GM18858 (cell line): ENCODE measurements around the gene HIBADH.

Experiments used
- ATAC-seq: cut with Tn5 transposase; IDR thresholded peaks from one replicate; pipeline ENCODE4 v1.9.1; 2021; ENCODE audit not compliant: unreplicated experiment

Gene HIBADH

DNA sequence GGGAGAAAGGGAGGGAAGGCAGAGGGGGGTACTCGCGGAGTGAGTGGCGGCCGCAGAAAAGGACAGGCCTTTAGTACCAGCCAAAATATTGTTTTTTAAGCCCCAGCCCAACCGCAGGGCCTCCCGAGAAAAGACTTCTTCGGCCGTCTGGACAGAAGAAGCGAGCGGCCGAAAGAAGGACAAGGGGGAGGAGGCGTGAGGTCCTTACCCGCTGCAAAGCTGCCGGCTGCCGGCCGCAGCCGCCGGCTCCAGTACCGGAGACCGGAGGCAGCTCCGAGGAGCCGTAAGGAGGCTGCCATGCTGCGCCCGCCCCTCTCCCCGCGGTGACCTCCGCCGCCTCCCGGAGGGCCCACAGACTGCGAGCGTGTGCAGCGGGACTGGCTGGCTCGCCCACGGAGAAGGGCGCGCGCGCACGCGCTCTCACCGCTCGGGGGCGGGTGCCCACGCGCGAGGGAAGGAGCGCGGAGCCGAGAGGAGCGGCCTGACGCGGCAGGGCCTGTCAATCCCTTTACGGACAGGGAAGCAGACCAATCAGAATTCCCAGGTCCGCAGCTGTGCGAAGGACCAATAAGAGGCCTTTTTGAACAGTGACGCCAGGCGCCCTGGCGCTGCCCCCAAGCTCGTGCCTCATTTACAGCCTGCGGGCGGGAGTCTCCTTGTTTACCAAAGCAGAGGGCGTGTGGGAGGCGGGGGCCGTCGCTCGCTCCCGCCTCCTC lies at the start of gene HIBADH:
Gene HIBADH, minus strand, starts transcription at position 394 of the 716 bp plus-strand sequence. Its CDS starts 95 bp downstream, at position 299.
- ATAC-seq = peak; percentile 100

- ATAC-seq = no peak
Observed at GRCh38 chr7:27712217-27712616, 49.5 kb upstream of the HIBADH start.

DNA sequence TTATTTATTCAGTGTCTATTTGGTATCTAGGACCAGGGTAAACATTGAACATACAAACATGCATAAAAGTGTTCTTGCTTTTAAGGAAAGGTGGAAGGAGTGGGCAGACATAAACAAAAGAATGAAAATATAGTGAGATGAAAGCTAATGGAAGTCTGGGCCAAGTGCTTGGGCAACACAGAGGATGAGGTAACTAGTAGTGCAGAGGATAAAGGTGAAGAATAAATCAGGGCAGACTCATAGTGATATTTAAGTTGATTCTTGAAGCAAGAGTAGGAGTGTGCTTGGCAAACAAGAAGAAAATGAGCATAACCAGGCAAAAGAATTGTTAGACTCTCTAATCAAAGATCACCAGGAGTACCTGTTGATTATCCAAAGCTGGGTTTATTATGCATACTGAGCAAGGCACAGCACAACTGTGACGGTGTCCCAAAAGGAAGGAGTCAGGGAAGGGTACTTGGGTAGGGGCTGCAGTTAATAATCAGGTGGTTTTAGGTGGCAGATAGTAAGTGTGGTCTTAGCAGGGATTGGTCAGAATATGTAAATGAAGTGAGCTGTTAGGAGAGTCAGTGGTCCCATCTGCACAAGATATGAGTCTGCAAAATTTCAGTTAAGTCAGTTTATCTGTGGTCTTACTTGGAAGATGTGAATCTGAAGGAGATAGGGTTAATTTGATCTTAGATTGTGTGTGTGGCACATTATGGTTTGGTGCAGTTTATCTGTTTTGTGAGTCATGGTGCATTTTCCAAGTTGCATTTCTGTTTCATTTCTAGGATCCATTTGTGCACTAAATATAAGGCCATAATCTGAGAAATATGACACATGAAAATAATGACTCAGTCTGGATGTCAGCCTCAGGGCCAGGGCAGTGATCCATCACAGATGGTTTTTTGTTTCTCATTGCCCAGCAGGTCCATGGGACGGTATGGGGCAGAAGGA lies 46.7 kb upstream of the HIBADH start:
- ATAC-seq = no peak

DNA sequence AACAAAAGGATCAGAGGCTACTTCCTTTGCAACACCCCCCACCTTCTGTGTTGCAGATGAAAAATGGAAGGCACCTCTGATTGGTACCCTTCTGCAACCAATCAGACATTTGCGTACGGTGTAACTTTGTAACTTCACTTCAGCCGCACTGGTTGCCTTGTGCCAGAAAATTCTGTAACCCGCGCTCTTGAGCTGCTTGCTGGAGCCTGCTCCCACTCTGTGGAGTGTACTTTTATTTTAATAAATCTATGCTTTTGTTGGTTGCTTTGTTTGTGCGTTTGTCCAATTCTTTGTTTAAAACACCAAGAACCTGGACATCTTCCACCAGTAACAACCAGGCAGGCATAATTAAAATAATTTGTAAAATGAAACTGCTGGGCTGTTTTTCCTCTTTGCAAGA lies 45.8 kb upstream of the HIBADH start:
- no peak for ATAC-seq

- ATAC-seq = no peak
Observed at GRCh38 chr7:27705200-27705594, 42.5 kb upstream of the HIBADH start.

DNA sequence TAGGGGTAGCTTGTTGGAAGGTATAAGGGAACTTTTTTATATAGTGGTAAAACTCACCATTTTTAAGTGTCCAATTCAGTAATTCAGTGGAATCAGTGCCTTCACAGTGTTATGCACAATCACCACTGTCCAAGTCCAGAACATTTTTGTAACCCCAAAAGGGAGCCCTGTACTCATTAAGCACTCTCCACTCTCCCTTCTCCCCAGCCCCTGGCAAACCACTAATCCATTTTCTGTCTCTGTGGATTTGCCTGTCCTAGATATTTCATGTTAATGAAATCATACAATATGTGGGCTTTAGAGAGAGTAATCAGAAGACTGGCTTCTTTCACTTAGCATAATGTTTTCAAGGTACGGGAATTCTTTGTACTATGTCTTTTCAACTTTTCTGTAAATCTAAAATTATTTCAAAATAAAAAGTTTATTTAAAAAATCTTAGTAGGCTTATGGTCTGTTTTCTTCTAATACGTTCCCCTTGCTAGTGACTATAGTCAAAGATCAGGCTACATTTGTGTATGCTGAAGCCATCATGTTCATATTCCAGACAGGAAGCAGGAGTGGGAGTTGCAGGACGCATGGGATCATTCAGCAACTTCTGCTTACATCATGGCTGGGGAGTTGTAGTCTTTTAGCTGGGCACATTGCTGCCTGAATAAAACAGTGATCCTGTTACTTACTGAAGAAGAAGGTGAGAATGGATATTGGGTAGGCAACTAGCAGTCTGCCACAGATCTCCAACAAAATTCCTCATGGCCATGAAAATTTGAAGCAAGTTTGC lies 41.9 kb upstream of the HIBADH start:
- ATAC-seq = no peak

- no peak for ATAC-seq
Observed at GRCh38 chr7:27703181-27703580, 40.5 kb upstream of the HIBADH start.

DNA sequence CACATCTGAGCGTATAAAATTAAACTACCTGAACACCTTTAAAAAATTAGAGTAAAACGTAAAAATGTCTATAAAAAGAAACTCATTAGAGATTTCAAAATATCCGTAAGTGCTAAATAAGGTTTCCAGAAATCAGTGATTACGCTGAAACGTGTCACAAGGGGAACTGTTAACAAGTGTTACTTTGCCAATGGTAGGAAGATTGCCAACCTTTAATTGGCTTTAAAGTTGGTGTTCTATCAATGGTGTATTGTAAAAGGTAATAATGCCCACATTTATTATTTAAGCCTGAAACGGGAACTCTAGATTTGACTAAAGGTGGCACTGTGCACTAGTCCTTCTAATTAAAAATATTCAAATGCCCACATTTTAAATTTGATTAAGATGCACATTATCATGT lies 37.8 kb upstream of the HIBADH start:
- no peak for ATAC-seq

DNA sequence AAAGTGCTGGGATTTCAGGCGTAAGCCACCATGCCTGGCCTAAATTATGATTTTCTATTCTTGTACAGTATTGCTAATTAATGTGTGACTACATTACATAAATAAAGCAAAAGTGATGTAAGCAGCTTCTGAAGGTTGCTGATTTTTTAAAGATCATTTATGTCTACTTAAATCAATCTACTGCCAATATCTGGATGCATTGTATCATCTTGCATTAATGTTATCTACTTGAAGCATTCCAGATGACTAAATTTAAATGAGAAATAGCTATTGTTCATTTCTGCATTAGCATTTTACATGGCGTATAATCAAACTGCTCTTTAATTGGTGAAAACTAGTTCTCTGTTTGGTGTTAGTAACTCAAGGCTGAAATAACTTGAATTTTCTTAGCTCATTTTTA lies 37.1 kb upstream of the HIBADH start:
- no peak for ATAC-seq

DNA sequence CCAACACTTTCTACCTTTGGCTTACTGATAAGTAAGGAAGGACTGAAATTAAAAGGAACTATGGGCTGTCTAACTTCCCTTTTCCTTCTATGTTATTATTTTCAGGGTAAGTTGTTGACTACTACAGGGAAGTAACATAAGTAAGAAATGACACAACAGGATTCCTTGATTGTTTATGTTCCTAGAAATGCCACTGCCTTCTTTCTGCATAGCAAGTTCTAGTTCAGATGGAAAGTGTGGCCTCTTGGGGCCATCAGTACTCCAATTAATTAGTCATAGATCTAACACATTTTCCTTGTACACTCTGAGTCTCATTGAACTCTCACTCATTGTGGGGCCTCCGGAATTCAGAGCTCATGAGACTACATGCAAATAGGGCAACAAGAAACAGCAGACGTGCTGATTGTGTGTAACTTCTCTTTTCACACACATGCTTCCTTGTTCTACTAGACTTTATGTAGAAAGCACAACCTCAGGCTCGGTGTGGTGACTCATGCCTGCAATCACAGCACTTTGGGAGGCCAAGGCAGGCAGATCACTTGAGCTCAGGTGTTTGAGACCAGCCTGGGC lies 35.3 kb upstream of the HIBADH start:
- ATAC-seq = no peak

DNA sequence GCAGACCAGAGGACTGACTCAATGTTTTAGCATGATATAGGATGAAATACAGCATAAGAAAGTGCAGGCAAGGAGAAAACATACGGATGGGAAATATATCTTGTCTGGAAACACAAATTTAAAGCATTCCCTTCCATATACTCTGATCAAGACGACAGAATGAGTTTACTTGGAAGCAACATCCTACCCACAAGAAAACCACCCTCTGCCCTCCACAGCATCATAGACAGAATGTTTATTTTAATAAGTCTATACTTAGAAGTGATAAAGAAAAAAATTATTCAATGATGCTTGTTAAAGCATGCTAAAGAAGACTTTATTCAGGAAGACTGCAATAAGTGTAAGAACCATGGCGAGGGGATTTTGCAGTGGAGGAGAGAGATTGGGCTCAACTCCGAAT lies 32.4 kb upstream of the HIBADH start:
- no peak for ATAC-seq

GRCh38 chr7:27693794-27694193 lies 31.1 kb upstream of the HIBADH start:
- no peak for ATAC-seq

GRCh38 chr7:27690649-27691048 lies 28.0 kb upstream of the HIBADH start:
- no peak for ATAC-seq

- no peak for ATAC-seq
Observed at GRCh38 chr7:27689591-27690164, 27.0 kb upstream of the HIBADH start.

- ATAC-seq = no peak
Observed at GRCh38 chr7:27689150-27689549, 26.5 kb upstream of the HIBADH start.

DNA sequence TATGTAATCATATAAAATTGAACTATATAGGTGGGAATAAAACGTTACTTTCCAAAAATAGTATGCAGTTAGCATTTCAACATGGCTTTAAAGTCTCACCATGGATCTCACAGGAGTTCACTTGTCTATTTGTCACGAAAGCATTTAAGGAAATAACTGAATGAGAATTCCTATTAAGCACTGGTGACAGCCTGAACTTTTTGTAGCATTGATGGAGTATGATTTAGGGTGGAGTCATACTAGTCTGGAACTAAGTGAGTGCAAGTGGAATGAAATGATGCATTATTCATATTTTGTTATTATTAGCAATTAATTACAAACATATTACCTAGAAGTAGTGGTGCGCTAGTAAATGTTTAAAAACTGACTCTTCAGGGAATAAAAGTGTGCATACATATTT lies 26.0 kb upstream of the HIBADH start:
- no peak for ATAC-seq

DNA sequence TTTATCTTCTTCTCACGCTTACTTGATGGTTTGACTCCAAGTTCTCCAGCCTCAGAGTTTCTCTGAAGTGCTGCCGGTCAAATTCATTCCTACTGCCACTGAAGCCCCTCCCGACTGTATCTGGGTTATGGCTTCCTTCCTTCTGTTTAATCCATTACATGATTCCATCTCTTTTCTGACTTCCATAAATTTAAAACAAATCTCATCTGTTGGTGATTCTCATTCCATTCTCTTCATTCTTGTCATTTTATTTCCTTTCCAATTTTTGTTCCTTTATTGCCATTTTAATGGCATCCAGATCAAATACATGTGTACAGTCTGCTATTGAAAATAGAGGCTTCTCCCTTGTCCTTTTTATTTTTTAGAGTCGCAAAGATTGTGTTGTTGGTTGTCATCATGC lies 25.4 kb upstream of the HIBADH start:
- ATAC-seq = no peak

DNA sequence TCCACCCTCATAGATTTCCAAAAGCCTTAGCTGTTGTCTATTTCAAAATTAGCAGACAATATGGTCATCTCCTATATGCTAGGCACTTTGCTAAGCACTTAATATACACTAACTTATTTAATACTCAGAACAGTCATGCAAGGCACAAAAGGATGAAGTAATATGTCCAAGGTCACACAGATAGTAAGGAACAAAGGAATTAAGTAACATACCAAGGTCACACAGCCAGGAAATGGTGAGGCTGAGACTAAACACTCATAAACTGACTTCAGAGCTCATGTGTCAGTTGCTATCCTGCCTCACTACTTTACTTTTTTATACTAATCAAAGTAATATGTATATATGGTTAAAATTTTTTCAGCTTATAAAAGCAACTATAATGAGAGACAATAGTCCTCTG lies 23.6 kb upstream of the HIBADH start:
- no peak for ATAC-seq

DNA sequence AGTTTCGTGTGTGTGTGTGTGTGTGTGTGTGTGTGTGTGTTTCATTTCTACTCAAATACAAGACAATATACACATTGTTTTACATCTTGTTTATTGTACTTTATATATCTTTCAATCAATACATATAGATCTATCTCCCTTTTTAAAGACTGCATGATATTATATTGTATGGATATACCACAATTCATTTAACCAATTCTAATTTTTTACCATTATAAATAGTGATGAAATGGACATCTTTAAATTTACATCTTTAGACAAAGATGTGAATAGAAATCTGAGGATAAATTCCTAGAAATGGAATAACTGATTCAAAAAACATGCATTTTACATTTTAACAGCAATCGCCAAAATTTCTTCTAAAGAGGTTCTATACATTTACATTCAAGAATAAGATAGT lies 23.2 kb upstream of the HIBADH start:
- no peak for ATAC-seq

DNA sequence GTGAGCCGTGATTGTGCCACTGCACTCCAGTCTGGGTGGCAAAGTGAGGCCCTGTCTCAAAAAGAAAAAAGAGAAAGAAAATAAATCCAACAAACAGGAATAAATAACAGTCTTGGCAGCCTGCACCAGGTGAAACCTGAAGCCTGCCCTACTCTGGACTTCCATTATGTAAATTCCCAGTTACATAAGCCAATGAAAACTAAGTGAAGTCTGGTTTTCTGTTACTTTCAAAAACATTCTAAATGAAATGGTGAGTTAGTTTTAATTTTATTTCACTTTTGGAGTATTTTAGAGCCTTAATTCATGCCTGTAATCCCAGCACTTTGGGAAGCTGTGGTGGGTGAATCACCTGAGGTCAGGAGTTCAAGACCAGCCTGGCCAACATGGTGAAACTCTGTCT lies 22.5 kb upstream of the HIBADH start:
- no peak for ATAC-seq

DNA sequence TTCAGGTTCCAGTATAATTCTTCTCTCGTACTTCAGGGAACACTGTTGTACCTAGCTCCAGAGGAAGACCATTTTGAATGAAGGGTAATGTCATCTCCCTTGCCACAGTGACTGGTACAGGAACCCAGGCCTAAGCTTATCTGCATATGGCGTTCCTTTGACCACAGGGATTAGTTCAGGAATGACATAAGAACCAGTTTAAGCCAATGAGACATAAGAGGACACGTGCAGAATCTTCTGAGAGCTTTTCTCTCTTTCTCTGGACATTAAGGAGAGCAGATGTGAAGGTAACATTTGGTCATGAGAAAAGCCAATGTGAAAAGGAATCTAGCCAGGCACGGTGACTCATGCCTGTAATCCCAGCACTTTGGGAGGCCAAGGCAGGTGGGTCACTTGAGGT lies 21.8 kb upstream of the HIBADH start:
- ATAC-seq = no peak
